HCEC 1CT (cell line): ENCODE measurements around the gene BNIP1.

Source experiments
- DNase-seq: peaks from one replicate; pipeline ENCODE4 v3.0.0-alpha.2; 2017

The BNIP1 gene

DNA sequence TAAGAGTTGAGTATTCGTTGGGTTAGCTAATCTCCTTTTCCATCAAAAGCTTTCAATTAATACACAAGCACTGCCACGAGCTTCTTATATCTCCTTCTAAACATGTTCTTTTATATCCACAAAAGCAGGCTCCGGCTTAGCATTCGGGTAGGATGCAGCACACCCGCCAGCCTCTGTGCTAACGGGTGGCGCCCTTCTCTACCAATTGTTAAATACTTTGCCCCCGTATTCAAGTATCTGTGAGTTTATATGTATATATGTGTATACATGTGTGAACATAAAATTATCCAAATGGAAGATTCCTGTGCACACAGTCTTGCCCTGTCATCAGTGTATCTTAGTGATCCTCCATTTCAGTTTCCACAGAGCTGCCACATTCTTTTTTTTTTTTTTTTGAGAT lies 27.8 kb downstream of the BNIP1 start:
- no peak for DNase-seq

DNA sequence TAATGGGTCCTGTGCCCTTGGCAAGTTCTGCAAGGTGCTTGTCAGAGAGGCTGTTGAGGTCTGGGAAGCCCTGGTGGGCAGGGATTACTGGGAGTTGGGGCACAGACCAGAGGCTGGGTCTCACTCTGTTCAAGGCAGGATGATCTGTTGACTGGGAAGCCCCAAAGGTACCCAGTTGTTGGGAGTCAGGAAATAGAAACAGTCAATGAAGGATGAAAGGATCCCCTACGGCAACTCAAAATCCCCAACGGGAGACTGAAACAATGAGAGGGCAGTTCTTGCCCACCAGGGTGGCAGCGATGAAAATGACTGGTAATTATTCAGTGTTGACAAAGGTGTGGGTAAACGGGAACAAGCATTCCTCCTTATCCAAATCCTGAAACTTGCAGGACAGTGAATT lies 31.2 kb downstream of the BNIP1 start:
- DNase-seq = no peak

DNA sequence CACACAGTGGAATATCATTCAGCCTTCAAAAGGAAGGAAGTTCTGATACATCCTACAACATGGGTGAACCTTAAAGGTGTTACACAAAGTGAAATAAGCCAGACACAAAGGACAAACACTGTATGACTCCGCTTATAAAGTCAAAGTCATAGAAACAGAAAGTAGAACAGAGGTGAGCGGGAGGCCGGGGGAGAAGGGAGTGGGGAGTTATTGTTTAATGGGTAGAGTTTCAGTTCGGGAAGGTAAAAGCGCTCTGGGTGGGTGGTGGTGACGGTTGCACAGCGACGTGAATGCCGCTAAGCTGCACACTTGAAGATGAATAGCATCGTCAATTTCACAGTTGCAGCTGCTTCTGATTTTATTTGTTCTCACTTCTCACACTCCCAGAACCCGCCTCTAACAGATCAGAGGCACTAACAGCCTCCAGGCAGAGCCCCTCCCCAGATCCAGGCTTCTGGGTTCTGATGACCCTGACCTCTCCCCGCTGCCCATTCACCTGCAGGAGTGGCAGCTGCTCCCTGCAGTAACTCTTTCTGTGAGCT lies 34.1 kb downstream of the BNIP1 start:
- DNase-seq = no peak

DNA sequence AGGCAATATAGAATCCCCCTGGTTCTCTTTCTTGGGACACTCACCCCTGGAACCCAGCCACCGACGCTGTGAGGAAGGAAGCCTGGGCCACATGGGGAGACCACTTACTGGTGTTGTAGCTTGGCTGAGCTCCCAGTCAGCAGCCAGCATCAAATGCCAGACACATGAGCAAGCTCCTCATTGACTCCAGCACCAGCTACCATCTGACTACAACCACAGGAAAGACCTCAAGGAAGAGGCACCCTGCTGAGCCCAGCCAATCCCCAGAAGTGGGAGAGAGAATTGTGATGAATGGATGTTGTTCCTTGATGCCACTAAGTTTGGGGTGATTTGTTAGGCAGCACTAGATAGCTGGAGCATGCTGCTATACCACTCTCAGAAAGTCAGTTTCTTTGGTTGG lies 36.0 kb downstream of the BNIP1 start:
- no peak for DNase-seq

DNA sequence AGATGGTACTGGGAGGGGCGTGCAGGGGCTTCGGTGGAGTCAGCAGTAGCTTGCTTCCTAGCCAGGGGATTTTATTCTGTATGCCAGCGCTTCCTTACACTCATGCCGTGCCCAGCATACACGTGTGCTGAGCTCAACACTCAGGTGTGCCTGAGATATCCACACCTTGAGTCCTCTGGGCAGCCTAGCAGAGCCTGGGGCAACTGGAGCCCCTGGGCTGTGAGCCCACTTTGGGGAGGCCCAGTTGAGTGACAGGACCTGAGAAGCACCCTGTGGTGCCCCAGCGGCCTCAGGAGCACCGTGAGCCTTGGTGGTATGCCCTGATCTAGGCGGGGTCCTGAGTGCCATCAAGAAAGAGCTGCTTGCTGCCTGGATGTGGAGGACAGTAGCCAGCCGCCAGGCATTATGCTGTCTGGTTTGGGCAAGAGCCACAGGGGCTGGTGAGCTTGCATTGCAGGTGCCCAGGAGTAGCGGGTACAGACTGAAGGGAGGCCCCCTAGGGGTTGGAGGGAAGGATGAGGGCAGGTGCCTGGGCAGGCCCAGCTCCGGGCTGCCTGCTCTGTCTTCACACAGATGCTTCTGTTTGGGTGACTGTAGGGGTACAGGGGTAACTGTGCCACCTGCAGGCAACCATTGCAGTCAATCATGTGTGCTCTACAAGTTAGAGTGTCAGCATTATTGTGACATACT lies 42.9 kb downstream of the BNIP1 start:
- DNase-seq = no peak

DNA sequence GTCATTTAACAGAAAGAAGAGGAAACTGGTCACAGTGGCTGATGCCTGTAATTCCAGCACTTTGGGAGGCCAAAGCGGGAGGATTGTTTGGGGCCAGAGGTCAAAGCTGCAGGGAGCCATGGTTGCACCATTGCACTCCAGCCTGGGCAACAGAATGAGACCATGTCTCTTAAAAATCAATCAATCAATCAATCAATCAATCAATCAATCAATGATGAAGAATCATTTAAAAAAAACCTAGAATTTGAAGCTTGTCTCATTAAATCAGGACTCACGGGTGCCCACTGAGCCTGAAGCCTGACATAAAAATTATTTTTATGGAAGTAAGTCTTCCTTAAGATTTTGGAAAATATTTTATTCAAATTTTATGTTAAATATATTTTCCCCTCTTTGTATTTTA lies 43.9 kb downstream of the BNIP1 start:
- no peak for DNase-seq

DNA sequence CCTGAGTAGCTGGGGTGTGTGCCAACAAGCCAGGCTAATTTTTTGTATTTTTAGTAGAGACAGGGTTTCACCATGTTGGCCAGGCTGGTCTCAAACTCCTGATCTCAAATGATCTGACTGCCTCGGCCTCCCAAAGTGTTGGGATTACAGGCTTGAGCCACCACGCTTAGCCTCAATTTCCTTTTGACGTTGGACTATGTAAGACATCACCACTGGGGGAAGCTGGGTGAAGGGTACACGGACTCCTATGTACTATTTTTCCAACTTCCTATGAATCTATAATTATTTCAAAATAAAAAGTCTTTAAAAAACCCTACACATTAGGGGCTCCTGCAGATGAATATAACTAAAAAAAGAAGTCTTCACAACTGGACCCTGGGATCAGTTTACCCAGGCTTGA lies 46.7 kb downstream of the BNIP1 start:
- DNase-seq = no peak

DNA sequence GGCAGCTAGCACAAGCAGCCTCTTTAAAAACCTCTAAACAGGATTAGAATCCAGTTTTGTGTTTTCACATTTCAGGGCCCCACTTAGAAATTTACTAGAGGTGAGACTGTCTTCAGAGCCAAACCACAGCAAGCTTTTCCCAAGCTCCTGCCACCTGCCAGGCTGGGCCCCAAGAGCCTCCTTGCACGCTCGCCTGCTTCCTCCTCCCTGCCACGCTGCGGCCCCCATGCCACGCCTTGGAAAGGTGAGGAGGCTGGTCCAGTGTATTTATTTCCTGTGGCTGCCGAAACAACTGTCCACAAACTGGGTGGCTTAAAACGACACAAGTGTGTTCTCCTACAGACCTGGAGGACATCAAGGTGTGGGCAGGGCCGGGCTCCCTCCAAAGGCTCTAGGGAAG lies 47.2 kb downstream of the BNIP1 start:
- DNase-seq = no peak

DNA sequence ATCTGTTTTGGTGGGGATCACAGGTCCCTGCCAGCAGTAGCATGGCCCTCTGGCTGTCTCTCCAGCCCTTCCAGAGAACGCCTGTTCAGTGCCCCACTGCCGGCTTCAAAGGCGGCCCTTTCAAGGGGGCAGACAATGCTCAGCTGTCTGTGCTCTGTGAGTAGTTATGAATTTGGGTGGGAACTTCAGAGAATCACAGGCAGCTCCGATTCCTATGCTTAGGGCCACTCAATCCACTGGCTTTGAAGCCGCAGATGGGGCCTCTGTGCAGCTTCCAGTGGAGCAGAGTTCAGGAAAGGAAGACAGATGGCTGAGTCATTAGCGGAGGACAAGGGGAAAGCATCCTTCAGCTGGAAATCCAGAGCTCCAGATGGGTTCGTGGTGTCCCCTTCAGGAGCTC lies 48.2 kb downstream of the BNIP1 start:
- DNase-seq = no peak

DNA sequence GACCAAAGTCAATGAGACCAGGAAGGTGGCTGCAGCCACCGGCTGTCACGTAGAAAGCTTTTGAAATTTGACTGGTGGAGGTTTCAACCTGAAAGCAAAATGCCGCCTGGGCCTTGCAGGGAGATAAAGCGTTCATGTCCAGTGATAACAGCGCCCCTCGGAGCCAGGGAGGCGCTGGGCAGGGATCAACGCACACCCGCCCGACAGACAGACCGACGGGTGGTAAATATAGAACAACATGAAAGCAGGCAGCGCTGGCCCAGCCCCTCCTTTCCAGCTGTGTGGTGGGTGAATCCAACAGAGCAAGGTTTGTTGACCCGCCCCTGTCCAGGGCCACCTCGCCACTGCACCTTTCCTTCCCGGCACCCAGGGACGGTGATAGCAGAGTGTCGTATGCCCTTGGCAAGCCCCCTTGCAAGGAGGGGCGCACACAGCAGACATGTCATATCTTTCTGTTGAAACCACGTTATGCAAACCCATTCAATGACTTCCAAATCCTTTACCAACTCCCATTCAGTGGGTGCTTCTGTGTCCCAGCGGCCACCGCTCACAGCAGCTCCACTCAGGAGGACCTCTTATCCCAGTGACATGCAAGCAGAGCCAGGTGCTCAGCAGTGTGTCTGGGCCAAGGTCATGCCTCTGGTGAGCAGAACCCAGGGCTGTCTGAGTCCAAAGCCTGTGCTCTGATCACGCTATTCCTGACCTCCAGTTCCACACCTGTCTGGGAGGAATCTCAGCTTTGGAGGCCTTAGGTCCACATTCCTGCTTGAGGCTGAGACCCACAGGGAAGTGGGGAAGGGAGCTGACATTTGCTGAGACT lies 52.0 kb downstream of the BNIP1 start:
- DNase-seq = no peak

DNA sequence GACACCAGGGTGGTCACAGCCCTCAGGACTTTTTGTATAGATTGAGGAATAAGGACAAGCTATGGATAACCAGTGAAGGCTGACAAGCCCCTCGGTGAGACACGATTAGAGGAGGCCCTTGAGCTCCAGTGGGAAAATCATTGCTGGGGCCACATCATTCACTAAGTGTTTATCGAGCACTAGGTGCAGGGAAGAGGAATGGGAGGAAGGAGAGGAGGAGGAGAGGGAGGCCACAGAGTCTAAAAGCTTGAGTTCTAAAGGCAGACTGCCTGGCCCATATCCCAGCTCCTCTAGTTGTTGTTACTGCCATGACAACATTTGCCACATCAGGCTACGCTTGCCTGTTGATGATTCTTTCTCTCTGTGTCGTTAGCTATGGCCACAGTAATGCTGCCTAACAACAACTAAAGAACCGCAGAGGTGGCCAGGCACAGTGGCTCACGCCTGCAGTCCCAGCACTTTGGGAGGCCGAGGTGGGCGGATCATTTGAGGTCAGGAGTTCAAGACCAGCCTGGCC lies 53.1 kb downstream of the BNIP1 start:
- DNase-seq = no peak

DNA sequence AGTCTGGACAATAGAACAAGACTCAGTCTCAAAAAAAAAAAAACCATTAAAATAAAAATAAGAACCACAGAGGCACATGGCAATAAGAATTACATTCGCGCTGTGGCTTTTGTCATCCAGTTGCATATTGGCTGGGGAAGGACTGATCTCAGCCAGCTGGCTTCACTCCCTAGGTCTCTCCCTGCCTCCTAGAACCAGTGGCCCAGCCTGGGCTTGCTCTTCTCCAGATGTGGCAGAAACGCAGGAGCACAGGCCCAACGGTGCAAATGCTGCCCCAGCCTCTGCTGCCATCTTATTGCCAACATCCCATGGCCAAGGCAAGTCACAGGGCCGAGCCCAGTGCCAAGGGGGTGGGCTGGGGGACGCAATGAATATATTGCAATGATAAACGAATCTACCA lies 53.7 kb downstream of the BNIP1 start:
- DNase-seq = no peak

DNA sequence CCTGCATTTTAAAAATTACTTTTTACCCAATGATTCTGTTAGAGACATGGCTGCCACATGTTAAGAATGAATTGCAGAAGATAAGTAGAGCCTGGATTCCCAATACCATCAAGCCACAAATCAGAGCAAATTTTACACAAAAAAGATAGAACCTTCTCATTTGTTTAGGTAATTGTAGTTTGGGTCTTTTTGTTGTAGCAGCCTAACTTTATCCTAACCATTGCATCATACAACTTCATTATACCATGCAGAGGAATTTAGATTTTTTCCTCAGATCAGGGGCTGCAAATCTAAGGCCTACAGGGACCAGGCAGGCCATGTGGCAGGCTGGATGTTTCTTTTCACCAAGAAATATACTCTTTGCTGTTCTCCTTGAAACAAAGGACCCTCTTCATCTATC lies 56.0 kb downstream of the BNIP1 start:
- no peak for DNase-seq

DNA sequence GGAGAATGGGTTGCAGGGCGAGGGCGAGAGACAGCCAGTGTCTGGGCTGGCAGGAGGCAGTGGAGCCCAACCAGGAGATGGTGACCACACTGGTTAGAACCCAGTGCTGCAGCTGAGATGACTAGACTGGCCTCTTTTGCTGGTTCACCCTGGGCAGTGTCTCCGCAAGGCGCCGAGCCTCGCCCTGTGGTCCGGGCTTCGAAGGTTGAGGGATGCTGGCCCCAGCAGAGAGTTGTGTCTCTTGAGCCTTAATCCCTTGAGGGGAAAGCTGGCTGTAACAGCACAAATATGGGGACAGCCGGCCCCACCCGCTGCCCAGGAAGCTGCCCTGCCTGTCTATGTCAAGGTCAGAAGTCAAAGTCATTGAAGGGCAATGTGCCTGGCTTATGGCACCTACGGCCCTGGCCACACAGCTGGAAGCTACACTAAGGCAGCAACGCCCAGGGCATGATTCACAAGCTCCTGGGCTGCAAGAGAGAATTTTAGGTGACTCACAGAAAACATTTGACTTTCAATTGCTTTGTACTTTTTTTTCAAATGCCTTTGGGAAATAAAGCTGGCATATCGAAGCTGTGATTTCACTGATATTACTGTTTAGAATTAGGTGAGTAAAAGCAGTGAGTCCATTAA lies 57.4 kb downstream of the BNIP1 start:
- peak; percentile 78 for DNase-seq

DNA sequence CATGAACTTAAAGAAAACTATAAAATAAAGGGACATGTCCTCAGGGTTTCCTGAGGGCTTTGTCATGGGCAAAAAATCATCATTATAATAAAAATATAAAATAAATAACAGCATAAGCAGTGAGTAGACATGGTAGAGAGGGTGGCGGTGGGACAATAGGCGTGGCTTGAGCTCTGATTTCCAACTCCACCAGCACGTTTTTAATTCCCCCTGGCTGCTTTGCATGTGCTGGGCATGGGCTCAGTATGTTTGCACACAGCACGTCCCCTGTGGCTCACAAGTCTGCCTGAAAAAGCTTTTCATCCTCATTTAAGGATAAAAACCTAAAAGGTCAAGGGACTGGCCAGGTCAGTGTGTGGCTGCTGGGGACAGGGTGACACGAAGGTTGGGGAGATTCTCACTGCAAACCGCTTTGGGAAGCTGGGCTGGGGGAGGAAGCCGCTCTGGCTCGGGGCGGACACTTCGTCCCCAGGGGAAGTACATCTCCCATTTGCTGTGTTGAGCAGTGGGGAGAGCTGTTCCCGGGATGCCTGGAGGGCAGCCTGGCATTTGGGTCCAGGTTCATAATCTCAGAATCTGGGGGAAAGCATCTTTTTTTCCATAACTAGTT lies 58.0 kb downstream of the BNIP1 start:
- no peak for DNase-seq

DNA sequence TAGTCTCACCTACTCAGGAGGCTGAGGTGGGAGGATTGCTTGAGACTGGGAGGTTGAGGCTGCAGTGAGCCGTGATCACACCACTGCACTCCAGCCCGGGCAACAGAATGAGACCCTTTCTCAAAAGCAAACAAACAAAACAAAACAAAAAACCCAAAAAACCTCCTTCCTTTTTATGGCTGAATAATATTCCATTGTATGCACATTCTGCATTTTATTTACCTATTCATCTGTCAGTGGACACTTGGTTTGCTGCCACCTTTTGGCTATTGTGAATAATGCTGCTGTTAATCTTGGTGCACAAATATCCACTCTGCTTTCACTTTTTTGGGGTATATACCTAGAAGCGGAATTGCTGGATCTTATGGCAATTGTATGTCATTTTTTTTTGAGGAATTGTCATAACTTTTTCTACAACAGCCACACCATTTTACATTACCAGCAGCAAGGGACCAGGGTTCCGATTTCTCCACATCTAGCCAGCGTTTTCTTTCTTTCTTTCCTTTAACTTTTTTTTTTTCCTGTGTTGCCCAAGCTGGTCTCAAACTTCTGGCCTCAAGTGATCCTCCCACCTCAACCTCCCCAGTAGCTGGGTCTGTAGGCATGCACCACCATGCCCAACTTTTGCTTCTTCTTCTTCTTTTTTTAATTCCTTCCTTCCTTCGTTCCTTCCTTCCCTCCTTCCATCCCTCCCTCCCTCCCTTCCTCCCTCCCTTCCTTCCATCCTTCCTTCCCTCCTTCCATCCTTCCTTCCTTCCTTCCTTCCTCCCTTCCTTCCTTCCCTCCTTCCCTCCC lies 60.1 kb downstream of the BNIP1 start:
- peak; percentile 7 for DNase-seq

DNA sequence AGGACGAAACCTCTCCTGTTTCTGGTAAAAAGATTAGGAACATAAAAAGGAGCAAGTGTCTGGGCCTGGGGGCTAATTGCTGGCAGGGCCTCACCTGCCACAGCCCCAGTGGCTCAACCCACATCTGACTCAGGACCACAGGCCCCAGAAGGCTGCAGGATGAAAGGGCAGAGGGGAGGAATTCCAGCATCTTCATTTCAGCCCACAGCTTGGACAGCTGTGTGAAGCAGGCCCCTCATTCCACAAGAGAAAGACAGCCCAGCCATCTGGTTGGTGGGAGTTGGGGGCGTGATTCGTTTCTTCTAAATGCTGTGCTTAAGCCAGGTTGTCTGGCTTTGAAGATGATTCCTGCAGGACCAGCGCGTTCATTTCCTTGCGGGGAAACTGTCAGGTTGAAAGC lies 61.6 kb downstream of the BNIP1 start:
- DNase-seq = no peak

DNA sequence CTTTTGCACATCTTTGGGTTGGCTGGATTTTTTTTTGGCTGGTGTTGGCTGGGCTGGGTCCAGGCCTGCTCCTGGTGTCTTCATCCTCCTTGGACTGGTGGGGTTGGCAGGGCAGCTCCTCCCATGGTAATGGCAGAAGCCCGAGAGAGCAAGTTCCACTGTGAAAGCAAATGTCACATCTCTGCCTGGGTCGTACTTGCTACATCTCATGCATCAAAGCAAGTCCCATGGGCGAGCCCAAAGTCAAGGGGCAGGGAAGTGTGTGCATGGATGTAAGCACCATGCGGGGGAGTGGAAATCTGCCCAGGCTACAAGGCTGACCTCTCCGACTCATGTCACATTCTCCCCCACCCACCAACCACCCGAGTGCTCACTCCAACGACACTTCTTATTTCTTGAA lies 64.0 kb downstream of the BNIP1 start:
- DNase-seq = no peak

DNA sequence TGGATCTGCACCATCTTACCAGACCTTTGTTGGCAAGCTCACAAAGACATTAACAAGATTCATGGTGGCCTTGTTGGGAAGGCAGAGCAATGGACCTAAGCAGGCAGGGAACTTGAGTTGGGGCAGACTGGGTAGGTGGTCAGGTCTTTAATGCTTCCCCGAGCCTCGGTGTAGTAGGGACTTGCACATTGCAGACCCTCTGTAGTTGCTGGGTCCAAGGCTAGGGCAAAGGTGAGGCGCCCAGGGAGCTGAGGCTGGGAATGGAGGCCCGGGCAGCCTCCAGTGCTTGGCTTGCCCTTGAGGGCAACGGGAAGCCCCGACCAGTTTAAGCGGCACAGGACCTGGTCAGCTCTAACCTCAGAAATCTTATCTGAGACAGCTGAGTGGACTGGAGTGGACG lies 66.5 kb downstream of the BNIP1 start:
- no peak for DNase-seq

DNA sequence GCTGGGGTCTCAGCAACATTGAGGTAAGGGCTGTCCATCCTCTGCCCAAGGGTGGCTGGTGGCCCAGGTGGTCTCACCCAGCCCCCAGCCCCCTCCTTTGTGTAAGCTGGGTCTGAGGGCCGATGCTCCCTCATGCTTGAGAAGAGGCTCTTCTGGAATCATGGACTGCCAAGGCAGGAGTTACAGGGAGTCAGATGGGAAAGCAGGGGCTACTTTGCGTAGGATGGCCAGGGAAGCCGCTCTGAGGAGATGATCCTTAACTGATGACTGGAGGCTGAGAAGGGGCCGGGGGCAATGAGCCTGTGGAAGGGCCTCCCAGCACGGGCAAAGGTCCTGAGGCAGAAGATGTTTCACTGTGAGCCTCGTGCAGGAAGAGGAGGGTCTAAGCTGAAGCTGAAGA lies 67.0 kb downstream of the BNIP1 start:
- no peak for DNase-seq

DNA sequence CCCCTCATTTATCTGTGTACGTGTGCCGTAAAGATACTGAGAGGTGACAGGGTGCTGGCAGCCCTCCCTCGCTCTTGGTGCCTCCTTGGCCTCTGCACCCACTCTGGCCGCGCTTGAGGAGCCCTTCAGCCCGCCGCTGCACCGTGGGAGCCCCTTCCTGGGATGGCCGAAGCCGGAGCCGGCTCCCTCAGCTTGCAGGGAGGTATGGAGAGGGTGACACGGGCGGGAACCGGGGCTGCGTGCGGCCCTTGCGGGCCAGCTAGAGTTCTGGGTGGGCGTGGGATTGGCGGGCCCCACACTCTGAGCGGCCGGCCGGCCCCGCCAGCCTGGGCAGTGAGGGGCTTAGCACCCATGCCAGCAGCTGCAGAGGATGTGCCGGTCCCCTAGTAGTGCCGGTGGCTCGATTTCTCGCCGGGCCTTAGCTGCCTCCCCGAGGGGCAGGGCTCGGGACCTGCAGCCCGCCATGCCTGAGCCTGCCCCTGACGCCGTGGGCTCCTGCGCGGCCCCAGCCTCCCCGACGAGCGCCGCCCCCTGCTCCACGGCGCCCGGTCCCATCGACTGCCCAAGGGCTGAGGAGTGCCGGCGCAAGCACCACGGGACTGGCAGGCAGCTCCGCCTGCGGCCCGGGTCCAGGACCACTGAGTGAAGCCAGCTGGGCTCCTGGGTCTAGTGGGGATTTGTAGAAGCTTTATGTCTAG lies 69.1 kb downstream of the BNIP1 start:
- DNase-seq = no peak
